Right renal pelvis (tissue), 4 donors: ENCODE results near the gene FPR2. TPM values are rescaled to one million over a fixed set of nuclear protein-coding genes. Genes with fewer than 3 reads are reported as not detected.

Experiments used
- DNase-seq, 4 donors: peaks; one replicate each; pipeline ENCODE4 v3.0.0-alpha.2; 2013; ENCODE audit warnings: low read depth in 4 of 4, low spot score in 3 of 4, missing footprints in 1 of 4
- polyA plus RNA-seq, 4 donors: library from polyadenylated mRNA; unstranded; fragments of 120-200 nt; gene quantifications; one replicate each; pipeline ENCODE4 v1.2.1, GENCODE V29; 2013; ENCODE audit not compliant: insufficient read length in 4 of 4

Gene FPR2
- polyA plus RNA-seq, 4 donors: 0.22 to 0.34 (median 0.25) TPM; not detected in 1

DNA sequence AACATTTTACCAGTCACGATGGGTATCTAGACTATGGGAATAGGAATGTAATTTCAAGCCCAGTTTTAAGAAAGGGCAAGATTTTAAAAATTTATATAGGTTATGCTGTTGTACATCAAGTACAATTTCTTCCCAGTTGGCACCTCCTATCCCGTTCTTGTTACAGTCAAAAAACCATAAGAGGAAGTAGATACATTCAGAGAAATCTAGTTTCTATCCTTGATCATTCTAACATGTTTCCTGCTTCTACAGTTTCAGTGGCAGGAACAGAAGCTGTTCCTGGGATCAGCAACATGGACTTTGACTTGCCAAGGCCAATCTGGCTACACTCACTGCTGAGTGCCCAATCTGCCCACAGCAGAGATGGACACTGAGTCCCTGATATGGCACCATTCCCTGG lies 19.3 kb downstream of the FPR2 start:
- no peak for DNase-seq

DNA sequence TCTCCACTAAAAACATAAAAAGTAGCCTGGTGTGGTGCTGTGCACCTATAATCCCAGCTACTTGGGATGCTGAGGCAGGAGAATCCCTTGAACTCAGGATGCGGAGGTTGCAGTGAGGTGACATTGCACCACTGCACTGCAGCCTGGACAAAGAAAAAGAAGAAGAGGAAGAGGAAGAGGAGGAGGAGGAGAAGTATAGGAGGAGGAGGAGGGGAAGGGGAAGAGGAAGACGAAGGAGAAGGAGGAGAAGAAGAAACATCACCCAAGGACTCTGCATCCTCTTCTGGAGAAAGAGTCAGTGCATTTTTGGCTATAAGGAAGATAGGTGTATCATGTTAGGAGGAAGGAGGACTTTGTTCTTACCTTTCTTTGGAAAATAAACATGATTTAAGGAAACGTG lies 21.0 kb downstream of the FPR2 start:
- no peak for DNase-seq

DNA sequence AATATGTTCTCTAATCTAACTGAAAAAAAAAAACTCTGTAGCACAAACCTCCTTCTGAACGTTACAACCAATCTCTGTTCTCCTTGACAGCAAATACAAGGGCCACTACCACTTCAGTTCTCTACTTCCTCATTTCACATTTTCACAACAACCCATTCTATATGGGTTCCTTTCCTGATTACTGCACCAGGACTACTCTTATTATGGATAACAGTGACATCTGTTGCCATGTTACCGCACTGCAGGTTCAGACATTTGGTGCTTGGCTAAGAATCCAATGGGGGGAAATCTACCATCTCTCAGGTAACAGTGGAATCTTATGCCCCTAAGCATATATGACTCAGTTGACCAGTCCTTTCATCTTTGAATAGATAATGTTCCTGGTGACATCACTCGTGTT lies 22.4 kb downstream of the FPR2 start:
- no peak for DNase-seq

DNA sequence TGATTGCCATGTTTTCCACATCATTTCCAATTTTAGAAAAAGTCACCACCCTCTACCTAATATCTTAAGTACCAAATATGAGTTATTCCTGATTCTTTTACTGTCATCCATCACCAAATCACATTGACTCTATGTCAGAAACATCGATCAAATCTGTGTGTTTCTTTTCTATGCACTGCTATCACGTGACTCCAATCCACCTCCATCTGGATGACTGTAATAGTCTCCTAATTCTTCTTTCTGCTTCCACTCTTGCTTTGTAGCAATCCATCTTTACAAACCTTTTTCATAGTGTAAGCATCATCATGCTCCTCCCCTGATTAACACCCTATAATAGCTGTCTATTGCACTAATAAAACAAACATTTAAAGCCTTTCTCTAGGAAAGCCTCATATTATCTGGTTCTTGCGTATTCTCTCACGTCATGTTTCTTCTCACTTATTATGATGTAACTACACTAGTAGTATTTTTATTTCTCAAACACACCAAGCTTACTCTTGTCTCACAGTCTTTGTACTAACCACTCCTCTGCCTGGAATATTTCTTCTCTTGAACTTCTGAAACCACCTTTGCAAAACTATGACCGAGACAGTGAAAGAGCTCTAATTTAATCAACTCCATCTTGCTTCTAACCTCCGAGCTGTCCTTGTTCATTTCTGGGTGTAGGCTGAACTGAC lies 23.3 kb downstream of the FPR2 start:
- no peak for DNase-seq

DNA sequence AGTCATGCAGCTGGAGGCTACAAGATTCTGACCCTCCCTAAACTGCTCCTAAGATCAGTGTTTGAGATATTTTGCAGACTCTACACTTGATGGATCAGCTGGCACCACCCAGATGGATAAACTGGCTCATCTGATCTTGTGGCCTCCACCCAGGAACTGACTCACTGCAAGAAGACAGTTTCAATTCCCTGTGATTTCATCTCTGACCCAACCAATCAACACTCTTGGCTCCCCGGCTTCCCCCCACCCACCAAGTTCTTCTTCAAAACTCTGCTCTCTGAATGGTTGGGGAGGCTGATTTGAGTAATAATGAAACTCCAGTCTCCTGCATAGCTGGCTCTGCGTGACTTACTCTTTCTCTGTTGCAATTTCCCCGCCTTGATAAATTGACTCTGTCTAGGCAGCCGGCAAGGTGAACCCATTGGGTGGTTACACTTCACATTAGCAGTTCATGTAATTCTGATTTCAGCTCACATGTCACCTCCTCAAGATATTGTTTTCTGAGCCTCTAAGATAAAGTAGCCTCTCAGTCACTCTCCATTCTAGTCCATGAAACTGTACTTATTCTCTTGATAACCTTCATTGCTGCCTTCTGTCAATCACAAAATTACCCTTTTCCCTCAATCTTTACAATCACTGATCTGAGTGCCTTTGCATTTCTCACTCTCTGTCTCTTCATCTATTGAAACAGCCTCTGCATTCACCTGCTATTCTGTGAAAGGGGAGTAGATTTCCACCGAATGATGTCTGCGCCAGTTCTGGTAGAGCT lies 24.1 kb downstream of the FPR2 start:
- no peak for DNase-seq

DNA sequence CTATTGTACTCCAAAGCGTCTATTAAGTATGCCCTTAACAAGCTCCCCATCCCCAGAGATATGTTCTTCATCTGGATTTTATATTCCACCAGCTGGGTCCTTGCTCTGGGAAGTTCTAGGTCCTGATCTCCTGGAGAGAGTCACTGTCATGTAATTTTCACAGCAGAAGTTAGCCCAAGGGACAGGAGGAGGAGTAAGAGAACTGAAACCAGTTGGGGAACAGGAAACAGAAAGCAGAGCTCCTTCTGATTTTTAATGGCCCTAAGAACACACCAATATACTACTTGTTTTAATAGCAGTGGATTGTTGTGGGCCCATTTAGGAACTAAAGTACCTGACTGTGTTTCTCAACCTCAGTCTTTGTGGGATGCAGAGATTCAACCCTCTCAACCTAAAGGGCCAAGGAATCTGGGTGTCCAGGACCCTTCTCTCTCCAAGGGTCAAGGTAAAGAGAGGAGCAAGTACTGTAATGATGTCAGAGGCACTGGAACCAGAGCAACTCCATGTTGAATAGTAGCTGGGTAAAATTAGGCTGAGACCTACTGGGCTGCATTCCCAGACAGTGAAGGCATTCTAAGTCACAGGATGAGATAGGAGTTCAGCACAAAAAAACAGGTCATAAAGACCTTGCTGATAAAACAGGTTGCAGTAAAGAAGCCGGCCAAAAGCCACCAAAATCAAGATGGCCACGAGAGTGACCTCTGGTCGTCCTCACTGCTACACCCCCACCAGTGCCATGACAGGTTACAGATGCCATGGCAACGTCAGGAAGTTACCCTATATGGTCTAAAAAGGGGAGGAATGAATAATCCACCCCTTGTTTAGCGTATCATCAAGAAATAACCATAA lies 25.9 kb downstream of the FPR2 start:
- DNase-seq: no peak

DNA sequence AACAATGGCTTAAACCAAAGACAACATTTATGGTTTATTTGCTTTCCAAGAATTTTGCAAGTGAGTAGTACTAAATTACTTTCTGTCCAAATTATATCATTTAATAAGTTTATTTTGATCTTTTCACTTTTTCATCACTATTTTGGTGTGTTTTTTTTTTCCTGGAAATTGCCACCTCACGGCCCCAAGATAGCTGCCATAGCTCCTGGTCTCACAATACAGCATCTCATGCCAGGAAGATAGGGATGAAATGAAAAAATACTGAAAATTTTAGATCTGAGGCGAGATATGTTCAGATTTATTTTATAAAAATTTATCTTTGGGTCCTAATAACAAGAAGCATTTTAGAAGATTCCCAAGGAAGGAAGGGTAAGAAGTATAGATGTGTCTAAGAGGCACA lies 27.0 kb downstream of the FPR2 start:
- no peak for DNase-seq

DNA sequence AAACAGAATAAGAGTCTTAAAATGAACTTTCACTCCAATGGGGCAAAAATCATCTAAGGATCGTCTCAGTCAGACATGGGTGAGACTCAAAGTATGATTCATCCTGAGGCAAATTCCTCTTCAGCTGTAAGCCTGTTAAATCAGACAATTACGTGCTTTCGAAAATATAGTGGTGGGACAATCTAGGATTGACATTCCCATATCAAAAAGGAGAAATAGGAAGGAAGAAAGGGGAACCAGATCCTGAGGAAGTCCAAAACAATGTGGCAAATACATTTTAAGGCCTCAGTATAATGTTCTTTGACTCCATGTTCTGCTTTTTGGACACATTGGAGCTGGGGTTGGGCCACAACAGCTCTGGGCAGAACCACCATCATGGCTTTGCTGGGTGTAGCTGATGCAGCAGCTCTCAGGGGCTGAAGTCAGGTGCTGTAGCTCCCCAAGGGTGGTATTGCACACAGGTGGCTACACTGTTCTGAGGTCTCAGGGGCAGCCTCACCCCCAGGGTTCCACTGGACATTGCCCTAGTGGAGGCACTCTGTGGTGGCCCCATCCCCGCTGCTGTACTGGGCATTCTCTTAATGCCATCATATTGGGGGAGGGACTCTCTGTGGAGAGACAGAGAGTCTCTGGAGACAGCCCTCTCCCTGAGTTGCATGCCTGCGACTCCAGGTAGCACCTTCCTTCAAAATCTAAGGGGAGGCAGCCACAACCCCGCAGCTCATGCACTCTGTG lies 28.2 kb downstream of the FPR2 start:
- DNase-seq: no peak

DNA sequence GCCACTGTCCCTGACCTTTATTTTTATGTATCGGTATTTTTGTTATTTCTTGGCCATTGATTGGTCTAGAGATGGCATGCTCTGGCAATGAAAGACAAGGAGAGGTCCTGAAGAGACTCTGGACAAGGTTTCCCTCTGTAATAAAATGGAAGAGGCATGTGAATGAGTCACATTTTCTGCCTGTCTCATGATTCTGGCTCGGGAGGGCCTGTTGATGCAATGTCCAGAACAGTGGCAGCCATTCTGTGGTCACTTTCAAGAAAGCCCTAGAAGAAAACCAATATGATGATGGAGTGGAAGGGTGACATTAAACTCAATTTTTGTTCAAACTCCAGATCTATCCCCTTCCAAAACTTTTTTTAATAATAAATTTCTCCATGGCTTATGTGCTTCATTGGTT lies 32.0 kb downstream of the FPR2 start:
- DNase-seq: no peak

DNA sequence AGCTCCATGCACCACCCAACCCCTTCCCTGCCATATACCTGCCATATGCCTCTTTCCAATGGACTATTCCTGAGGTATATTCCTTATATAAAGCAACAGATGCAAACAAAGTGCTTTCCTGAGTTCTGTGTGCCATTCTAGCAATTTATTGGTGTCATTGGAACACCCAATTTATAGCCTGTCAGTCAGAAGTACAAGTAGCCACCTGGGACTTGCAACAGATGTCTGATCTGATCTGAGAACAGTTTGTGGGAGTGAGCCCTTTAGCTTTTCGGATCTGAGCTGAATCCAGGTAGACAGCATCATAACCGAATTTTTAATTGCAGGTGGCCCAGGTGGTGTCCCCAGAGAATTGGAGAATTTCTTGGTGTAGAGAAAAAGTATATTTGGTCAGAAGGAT lies 33.0 kb downstream of the FPR2 start:
- no peak for DNase-seq

DNA sequence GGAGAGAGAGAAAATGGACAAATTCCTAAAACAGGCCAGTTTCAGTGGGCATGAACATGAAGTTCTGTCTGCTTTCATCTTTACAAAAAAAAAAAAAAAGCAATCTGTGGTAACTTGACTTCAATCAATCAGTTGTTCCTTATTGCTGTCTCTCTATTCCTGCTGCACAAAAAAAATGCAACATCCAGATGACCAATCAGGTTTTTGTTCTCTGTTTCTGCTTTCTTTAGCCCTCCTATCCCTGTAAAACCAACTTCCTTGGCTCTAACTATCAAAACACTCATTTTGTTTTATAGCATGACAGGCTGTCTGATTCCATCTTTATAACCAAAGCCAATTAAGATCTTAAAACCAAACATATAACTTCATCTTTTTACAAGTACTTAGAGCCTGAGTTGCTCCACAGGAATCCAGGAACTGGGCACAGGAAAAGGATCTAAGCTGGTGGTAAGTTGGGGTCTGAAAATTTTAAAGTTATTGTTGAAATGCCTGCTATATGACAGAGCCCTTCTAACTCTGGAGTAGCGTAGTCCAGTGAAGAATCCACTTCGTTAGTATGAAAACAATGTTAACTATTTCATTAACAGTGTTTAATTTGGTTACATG lies 34.0 kb downstream of the FPR2 start, which contains the start of gene FPR3:
Gene FPR3 (plus strand): TSS at position 273 of the 606 bp plus-strand sequence. CDS start 28,592 bp downstream, outside the sequence.
- DNase-seq: no peak

DNA sequence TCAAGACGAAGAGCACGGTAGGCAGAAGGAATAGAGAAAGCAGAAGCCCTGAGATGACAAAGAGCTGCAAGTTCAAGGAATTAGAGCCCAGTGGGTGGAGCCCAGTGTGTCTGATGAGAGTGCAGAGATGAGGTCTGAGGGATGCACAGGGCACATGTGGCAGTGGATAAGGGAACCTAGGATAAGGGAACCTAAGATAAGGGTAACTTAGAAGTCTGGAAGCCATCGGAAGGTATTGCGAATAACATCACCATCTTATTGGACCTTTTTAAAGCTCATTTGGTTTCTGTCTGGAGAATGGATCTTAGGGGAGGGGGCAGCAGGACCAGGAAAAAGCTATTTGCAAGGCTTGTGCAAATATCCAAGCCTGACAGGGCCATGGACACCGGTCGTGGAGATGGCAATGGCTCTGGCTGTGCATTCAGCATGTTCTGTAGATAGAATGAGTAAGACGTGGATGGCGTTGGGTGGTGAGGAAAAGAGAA lies 35.3 kb downstream of the FPR2 start:
- DNase-seq: no peak

DNA sequence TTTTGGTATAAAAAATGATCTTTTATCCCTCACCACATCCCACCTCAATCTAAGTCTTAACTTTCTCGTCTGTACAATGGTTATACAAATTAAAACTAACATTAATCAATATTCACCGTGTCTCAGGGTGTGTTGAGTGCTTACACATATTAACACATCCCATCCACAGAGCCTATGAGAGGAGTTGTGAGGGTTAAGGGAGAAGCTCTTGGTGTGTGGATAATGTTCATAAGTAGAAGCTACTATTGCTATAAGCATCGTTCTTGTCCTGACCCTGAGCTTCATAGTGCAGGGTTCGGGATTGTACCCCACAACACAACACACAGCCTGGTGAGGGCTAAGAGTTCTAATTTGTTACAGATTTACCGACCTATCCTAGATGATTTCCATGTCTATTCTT lies 36.5 kb downstream of the FPR2 start:
- DNase-seq: no peak

DNA sequence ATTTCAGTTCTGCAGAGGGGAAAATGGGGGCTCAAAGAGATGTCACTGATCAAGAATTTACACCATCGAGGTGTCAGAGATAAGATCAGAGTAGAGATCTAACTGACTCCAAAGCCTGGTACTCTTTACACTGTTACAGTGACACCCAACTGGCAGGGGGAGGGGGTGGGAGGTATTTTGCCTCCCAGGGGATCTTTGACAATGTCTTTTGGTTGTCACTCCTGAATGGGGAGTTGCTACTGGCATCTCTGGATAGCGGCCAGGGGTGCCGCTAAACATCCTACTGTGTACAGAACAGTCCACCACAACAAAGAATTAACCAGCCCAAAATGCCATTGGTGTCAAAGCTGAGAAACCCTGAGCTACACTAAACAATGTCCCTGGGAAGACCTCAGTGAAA lies 37.1 kb downstream of the FPR2 start:
- no peak for DNase-seq

DNA sequence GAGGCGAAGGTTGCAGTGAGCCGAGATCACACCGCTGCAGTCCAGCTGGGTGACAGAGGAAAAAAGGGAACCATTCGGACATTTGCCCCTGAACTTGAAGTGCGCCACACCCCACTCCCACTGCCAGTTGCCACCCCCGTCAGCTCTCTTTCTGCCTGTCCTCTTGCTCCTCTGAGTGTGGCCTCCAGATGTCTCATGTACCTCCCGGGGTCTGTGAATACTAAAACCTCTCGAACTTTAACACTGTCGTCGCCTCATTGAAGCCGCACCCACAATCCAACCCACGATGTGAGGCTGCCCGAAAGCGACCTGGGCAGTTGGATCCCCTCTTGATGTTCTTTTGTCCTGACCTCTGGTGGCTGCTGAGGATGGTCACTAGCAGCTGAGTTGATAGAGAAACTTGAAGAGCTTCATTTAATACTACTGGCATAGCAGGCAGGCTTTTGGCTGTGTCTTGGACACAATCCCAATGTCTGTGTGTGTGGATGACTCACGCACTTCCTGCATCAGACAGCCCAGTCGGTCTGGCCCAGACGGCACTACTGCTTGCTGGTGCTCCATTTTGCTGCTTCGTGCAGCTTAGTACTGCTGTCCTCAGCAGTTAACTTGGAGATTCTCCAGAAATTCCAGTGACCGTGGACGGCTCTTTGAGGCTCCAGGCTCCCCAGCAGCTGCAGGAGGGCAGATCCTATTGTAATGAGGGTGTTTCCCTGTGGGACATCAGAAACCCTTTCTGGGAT lies 38.2 kb downstream of the FPR2 start:
- DNase-seq: peak in 1 of 4 donors; percentile 10

DNA sequence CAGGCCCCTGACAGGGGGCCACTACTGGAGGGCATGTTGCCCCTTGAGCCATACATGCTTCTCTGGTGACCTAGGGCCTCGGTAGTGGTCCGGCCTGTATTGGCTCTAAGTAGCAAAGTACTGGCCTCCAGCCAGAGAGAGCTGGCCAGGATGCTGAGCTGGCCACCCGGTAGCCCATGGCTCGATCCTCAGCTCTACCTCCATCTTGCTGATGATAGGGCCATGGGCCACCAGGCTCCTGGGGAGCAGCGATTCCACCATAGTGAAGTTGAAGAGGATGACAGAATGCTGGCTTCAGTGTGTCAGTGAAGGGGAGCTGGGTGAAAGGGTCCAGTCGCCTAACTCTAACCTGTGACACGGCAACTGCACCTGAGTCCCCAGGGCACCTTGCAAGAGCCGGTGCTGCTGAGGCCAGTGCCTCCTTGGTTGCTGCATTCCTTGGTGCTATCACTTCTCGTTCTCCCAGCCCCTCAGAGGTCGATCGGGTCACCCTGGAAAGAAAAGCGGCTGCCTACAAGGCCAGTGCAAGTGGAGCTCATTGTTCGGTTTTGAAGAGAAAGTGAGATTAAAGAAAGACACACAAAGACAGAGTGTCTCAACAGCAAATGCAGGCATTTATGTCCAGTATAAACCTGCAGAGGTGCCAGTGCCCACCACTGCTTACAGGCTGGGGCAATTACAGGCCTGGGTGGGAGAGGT lies 38.9 kb downstream of the FPR2 start:
- DNase-seq: no peak

DNA sequence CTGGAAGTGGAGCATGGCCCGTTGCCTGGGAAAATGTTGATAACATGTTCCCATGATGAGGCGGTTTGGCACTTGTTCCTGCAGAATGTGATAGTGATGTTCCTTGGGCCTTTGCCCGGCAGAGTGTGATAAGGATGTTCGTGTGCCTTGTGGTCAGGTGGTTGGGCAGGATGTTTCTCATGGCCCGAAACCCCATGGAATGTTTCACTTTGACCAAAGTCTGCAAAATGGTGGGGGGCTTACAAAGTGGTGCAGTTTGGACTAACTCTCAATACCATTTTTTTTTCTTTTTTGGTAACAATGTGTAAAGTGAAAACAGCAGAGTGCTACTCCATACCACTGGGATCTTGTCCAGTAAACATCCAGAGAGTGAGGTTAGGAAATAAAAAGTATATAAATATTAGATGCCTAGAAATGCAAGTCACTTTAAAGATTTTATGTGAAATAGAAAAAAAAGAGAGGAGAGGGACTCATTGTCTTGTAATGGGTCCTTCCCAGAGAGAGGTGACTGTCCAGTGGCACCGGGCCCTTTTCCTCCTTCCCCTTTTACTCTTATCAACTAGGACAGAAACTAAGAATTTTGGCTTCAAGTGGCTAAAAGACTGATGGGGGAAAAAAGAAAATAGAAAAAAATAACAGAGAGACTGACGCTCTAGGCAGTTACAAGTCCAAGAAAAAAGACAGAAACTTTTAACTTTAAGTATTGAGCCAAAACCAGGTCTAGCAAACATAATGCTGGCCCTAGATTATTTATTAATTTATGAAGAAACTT lies 39.7 kb downstream of the FPR2 start:
- no peak for DNase-seq

DNA sequence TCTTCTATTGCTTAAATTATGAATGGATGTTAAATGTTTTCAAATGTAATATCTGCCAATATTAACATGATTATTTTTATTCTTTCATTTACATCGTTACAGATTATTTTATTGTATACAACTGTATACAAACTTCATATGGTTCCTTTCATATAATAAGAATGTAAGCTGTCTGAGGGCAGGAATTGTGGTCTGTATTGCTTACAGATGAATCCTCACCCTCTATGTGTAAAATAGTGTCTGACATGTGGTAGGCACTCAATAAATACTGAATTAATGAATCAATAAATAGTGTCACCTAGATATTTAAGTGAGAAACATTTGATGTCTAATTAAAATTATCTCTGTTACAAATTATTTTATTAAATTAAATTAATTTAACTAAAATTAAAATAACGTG lies 41.8 kb downstream of the FPR2 start:
- DNase-seq: no peak
